Pericardium fibroblast (primary cell): ENCODE measurements around the gene MPP3. TPM values are rescaled to one million over a fixed set of nuclear protein-coding genes. Genes with fewer than 3 reads are reported as not detected.

Experiments used
- total RNA-seq: library from RNA; depleted of rRNA; stranded (reverse); fragments of >200 nt; gene quantifications from 2 replicates; pipeline ENCODE4 v1.2.3, GENCODE V29; 2015

The MPP3 gene
- 4.3 and 6.0 TPM in 2 replicates for total RNA-seq

GRCh38 chr17:43832976-43833829, at the start of gene MPP3:
TSS of gene MPP3 (minus strand) at chr17:43833146. CDS start at chr17:43831906, 1,240 bp downstream.

GRCh38 chr17:43846963-43847371, 14.0 kb upstream of the MPP3 start, which contains the start of gene CD300LG:
TSS of gene CD300LG (plus strand) at chr17:43847176. CDS start at chr17:43847217, 41 bp downstream.

GRCh38 chr17:43780135-43780534, 52.8 kb downstream of the MPP3 start, which contains the start of gene CFAP97D1:
TSS of gene CFAP97D1 (plus strand) at chr17:43780435. CDS start at chr17:43780463, 28 bp downstream.

GRCh38 chr17:43778337-43779144, 54.4 kb downstream of the MPP3 start, which contains the start of gene DUSP3:
TSS of gene DUSP3 (minus strand) at chr17:43778977. CDS start at chr17:43778924, 53 bp downstream.

GRCh38 chr17:43758497-43759174, 74.3 kb downstream of the MPP3 start, which contains the start of gene SOST:
TSS of gene SOST (minus strand) at chr17:43758791. CDS start at chr17:43758741, 50 bp downstream.

Other genes with a start within 250 kb of the MPP3 start
- 0.34 TPM in 1 of 2 replicates, not detected in the other for gene MEOX1, start 171.2 kb downstream of the MPP3 start, total RNA-seq
- gene SOST, start 74.4 kb downstream of the MPP3 start, total RNA-seq = not detected in 2 replicates
- 17.4 and 31.3 TPM in 2 replicates for gene DUSP3, start 54.2 kb downstream of the MPP3 start, total RNA-seq
- not detected in 2 replicates for gene CFAP97D1, start 52.7 kb downstream of the MPP3 start, total RNA-seq
- not detected in 2 replicates for gene CD300LG, start 14.0 kb upstream of the MPP3 start, total RNA-seq
- 2.6 TPM in 2 replicates for gene MPP2, start 74.4 kb upstream of the MPP3 start, total RNA-seq
- not detected in 2 replicates for gene PPY, start 109.3 kb upstream of the MPP3 start, total RNA-seq
- gene PYY, start 120.8 kb upstream of the MPP3 start, total RNA-seq = 0.51 TPM in 1 of 2 replicates, not detected in the other
- gene NAGS, start 171.5 kb upstream of the MPP3 start, total RNA-seq = 1.1 and 2.9 TPM in 2 replicates
- gene TMEM101, start 181.8 kb upstream of the MPP3 start, total RNA-seq = 27.7 and 32.3 TPM in 2 replicates
- gene LSM12, start 233.5 kb upstream of the MPP3 start, total RNA-seq = 43.0 and 49.7 TPM in 2 replicates
- 37.8 and 47.1 TPM in 2 replicates for gene G6PC3, start 237.6 kb upstream of the MPP3 start, total RNA-seq